Measurements from ENCODE around the gene TADA3.

The TADA3 gene

DNA sequence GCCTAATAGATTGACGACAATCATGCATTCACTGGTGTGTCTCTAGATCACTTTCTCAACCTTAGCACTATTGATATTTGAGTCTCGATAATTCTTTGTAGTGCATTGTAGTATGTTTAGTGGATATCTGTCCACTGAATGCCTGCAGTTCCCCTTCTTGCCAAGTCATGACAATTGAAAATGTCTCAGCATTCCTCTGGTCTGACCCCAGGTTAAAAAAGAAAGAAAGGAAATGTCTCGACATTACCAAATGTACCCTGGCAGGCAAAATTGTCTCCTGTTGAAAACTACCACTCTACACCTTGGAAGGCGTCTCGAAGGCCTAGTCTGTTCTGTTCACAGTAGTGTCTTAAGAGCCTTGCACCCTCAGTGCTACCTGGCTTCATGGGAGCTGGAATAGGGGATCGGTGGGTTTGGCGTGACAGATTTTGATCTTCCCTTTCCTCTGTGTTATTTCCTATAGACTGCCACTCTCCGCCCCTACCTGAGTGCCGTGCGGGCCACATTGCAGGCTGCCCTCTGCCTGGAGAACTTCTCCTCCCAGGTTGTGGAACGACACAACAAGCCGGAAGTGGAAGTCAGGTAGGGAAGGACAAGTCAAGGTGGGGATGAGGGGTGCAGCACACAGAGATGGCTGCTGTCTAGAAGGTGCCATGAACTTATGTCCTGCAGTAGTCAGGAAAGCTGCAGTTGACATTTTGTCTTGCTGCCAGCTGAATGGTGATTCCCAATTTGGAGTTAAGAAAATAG, 5.1 kb upstream of the TADA3 start:
- H3K4me1 ChIP-seq (ENCODE audit: insufficient read depth, low read length), result peaks cover 22% of the 10 kb centered on the region
- peaks cover 68% of the 10 kb centered on the region for H3K36me3 ChIP-seq (ENCODE audit: insufficient read depth, low read length)
- no peak for TF ChIP-seq EZH2 (IDR thresholded peaks at IDR 0.05; ENCODE audit: borderline replicate concordance, low read depth, low read length, severe bottlenecking)
- no peak overlapping the region for H3K9ac ChIP-seq (ENCODE audit: low read depth, low read length)
- H4K20me1 ChIP-seq (ENCODE audit: insufficient read depth, low read length), result peaks cover 38% of the 10 kb centered on the region
- H3K4me2 ChIP-seq (ENCODE audit: insufficient read depth, low read length), result no peak overlapping the region
- H2AFZ ChIP-seq (ENCODE audit: low read depth, low read length), result no peak overlapping the region
- DNase-seq (no peak), ATAC-seq (ENCODE audit: insufficient read depth, low read depth) (no peak)
- H3K4me3 ChIP-seq (ENCODE audit: low read depth in 1 of 2, low read length in 2 of 2), result no peak overlapping the region
- H3K27me3 ChIP-seq (ENCODE audit: insufficient read depth, low read length, poor library complexity), result no peaks in the 10 kb centered on the region
- no peaks in the 10 kb centered on the region for H3K9me3 ChIP-seq (ENCODE audit: insufficient read depth, low read length, severe bottlenecking)
- H3K27ac ChIP-seq (ENCODE audit: low read length), result no peak overlapping the region
- peaks cover 50% of the 10 kb centered on the region for H3K79me2 ChIP-seq (ENCODE audit: insufficient read depth, low read length)

GRCh38 chr3:9795207-9795606, 2.9 kb upstream of the TADA3 start:
- Histone ChIP-seq H3K9me3 (ENCODE audit: insufficient read depth, low read length, severe bottlenecking) (no peaks in the 10 kb centered on the region), H4K20me1 (ENCODE audit: insufficient read depth, low read length) (peaks cover 38% of the 10 kb centered on the region), H3K4me3 (ENCODE audit: low read depth in 1 of 2, low read length in 2 of 2) (no peak overlapping the region), H3K27me3 (ENCODE audit: insufficient read depth, low read length, poor library complexity) (no peaks in the 10 kb centered on the region), H3K4me2 (ENCODE audit: insufficient read depth, low read length) (no peak overlapping the region), H3K36me3 (ENCODE audit: insufficient read depth, low read length) (peaks cover 65% of the 10 kb centered on the region), H3K9ac (ENCODE audit: low read depth, low read length) (no peak overlapping the region), H3K79me2 (ENCODE audit: insufficient read depth, low read length) (peaks cover 57% of the 10 kb centered on the region), H2AFZ (ENCODE audit: low read depth, low read length) (no peak overlapping the region), H3K4me1 (ENCODE audit: insufficient read depth, low read length) (peaks cover 38% of the 10 kb centered on the region), H3K27ac (ENCODE audit: low read length) (no peak overlapping the region)
- ATAC-seq (ENCODE audit: insufficient read depth, low read depth), result no peak
- no peak for DNase-seq
- TF ChIP-seq CTCF (IDR thresholded peaks at IDR 0.05; ENCODE audit: borderline replicate concordance, extremely low read depth, low read length, poor library complexity, severe bottlenecking) (no peak), EZH2 (IDR thresholded peaks at IDR 0.05; ENCODE audit: borderline replicate concordance, low read depth, low read length, severe bottlenecking) (no peak)

- TF ChIP-seq CTCF (IDR thresholded peaks at IDR 0.05; ENCODE audit: borderline replicate concordance, extremely low read depth, low read length, poor library complexity, severe bottlenecking), result no peak
- Histone ChIP-seq H3K27me3 (ENCODE audit: insufficient read depth, low read length, poor library complexity) (no peaks in the 10 kb centered on the region), H3K4me2 (ENCODE audit: insufficient read depth, low read length) (peak overlapping the region; percentile 82), H3K9me3 (ENCODE audit: insufficient read depth, low read length, severe bottlenecking) (no peaks in the 10 kb centered on the region), H3K9ac (ENCODE audit: low read depth, low read length) (peak overlapping the region; percentile 86), H3K4me3 (ENCODE audit: low read depth in 1 of 2, low read length in 2 of 2) (peak overlapping the region in 1 of 2 experiments; percentile 94; a peak in 1 of 4 replicates), H3K79me2 (ENCODE audit: insufficient read depth, low read length) (peaks cover 57% of the 10 kb centered on the region), H3K27ac (ENCODE audit: low read length) (no peak overlapping the region), H3K4me1 (ENCODE audit: insufficient read depth, low read length) (peaks cover 38% of the 10 kb centered on the region), H2AFZ (ENCODE audit: low read depth, low read length) (no peak overlapping the region), H3K36me3 (ENCODE audit: insufficient read depth, low read length) (peaks cover 63% of the 10 kb centered on the region), H4K20me1 (ENCODE audit: insufficient read depth, low read length) (peaks cover 34% of the 10 kb centered on the region)
- no peak for ATAC-seq (ENCODE audit: insufficient read depth, low read depth)
- no peak for DNase-seq
Measured at GRCh38 chr3:9794400-9794799, 2.1 kb upstream of the TADA3 start.

- Histone ChIP-seq H3K79me2 (ENCODE audit: insufficient read depth, low read length) (peaks cover 56% of the 10 kb centered on the region), H3K9me3 (ENCODE audit: insufficient read depth, low read length, severe bottlenecking) (no peaks in the 10 kb centered on the region), H3K27me3 (ENCODE audit: insufficient read depth, low read length, poor library complexity) (no peaks in the 10 kb centered on the region), H3K4me3 (ENCODE audit: low read depth in 1 of 2, low read length in 2 of 2) (peak overlapping the region; percentile 74 to 94), H3K36me3 (ENCODE audit: insufficient read depth, low read length) (peaks cover 58% of the 10 kb centered on the region), H4K20me1 (ENCODE audit: insufficient read depth, low read length) (peaks cover 32% of the 10 kb centered on the region), H3K9ac (ENCODE audit: low read depth, low read length) (peak overlapping the region; percentile 86), H2AFZ (ENCODE audit: low read depth, low read length) (peak overlapping the region; percentile 88), H3K4me1 (ENCODE audit: insufficient read depth, low read length) (peaks cover 38% of the 10 kb centered on the region), H3K27ac (ENCODE audit: low read length) (peak overlapping the region; percentile 100), H3K4me2 (ENCODE audit: insufficient read depth, low read length) (peak overlapping the region; percentile 82)
- DNase-seq, result no peak
- TF ChIP-seq CTCF (IDR thresholded peaks at IDR 0.05; ENCODE audit: borderline replicate concordance, extremely low read depth, low read length, poor library complexity, severe bottlenecking) (no peak), EZH2 (IDR thresholded peaks at IDR 0.05; ENCODE audit: borderline replicate concordance, low read depth, low read length, severe bottlenecking) (no peak)
- peak; percentile 0; the same call in 1 of the 3 replicates for ATAC-seq (ENCODE audit: insufficient read depth, low read depth)
Measured at GRCh38 chr3:9793161-9793781, 998 bp upstream of the TADA3 start.
